HepG2 (cell line): ENCODE data around the gene SIN3A. TPM values are rescaled to one million over a fixed set of nuclear protein-coding genes. Genes with fewer than 3 reads are reported as not detected.

ENCODE experiments used
- ATAC-seq: fragments of 200-7000 bp; cut with Tn5 transposase; 3 replicates; pipeline ENCODE4 v1.9.1; 2020; ENCODE audit warnings: mild to moderate bottlenecking, moderate library complexity
- BruUV-seq: library from RNA; stranded (reverse); fragments of 400-500 nt; replicated peaks from 2 replicates; lab custom pipeline; 2021; lab: Mats Ljungman, UMichigan
- CTCF ChIA-PET: fragments of 300-600 bp; formaldehyde crosslinking; extraction: SDS; loops from one replicate; lab custom pipeline; 2021; ENCODE audit warnings: low total read pairs, inconsistent platforms, low intra/inter-chr PET ratio; lab: Yijun Ruan, JAX
- POLR2A ChIA-PET: fragments of 350-600 bp; sonication (Branson Sonifier 250); formaldehyde crosslinking; loops from one replicate; lab custom pipeline; 2020; ENCODE audit warnings: antibody characterized with exemption, inconsistent platforms; lab: Yijun Ruan, JAX
- DNase-seq: peaks from one replicate; pipeline ENCODE4 v3.0.0-alpha.2; 2015; ENCODE audit warnings: low spot score
- FAIRE-seq: peaks from 3 replicates; lab custom pipeline; 2011; peaks lifted over from hg19 to GRCh38; lab: Jason Lieb, UNC
- H2AFZ ChIP-seq: one replicate; pipeline ENCODE4 v1.6.1; 2011; ENCODE audit warnings: low read length, inconsistent platforms
- H3K27ac ChIP-seq: fragments of 300-600 bp; 3 replicates; pipeline ENCODE4 v1.8.0; 2011; ENCODE audit warnings: mixed run types, mild to moderate bottlenecking, mixed read lengths, low read length, inconsistent platforms; ENCODE audit not compliant: insufficient read depth; ENCODE audit errors: extremely low read length
- H3K27me3 ChIP-seq, 2 experiments: fragments of 200-600 bp in 1 of 2; 2 replicates in 1 of 2; 3 replicates in 1 of 2; pipeline versions ENCODE4 v1.6.0 to v1.8.0; 2011; ENCODE audit warnings: low read length in 2 of 2, mild to moderate bottlenecking in 2 of 2, moderate library complexity in 2 of 2, inconsistent platforms in 1 of 2; ENCODE audit not compliant: insufficient read depth in 2 of 2, control insufficient read depth in 1 of 2
- H3K36me3 ChIP-seq, 2 experiments: fragments of 200-600 bp in 1 of 2; replicated peaks in 1 of 2; 2 replicates in 1 of 2; 3 replicates in 1 of 2; pipeline versions ENCODE4 v1.5.1 to v1.8.0; 2011; ENCODE audit warnings: low read length in 2 of 2, inconsistent platforms in 1 of 2; ENCODE audit not compliant: insufficient read depth in 2 of 2, control insufficient read depth in 1 of 2
- H3K4me1 ChIP-seq: 2 replicates; pipeline ENCODE4 v1.5.1; 2012; ENCODE audit warnings: low read length, inconsistent platforms; ENCODE audit not compliant: insufficient read depth
- H3K4me2 ChIP-seq: 2 replicates; pipeline ENCODE4 v1.6.0; 2011; ENCODE audit warnings: low read depth, low read length, inconsistent platforms
- H3K4me3 ChIP-seq, 3 experiments: fragments of 200-600 bp in 1 of 3; sonication (generic), shearing (Covaris generic) in 1 of 3; replicated peaks in 1 of 3; 2 replicates each; pipeline ENCODE4 v1.5.1; 2011 to 2016; ENCODE audit warnings: low read length in 3 of 3, inconsistent platforms in 2 of 3, low read depth in 2 of 3, mild to moderate bottlenecking in 2 of 3, control low read depth in 1 of 3, mixed read lengths in 1 of 3; ENCODE audit not compliant: insufficient read depth in 1 of 3
- H3K79me2 ChIP-seq: one replicate; pipeline ENCODE4 v1.6.1; 2011; ENCODE audit warnings: low read length, inconsistent platforms; ENCODE audit not compliant: insufficient read depth
- H3K9ac ChIP-seq: 2 replicates; pipeline ENCODE4 v1.6.0; 2011; ENCODE audit warnings: mild to moderate bottlenecking, low read depth, low read length, inconsistent platforms; ENCODE audit not compliant: insufficient read depth
- H3K9me3 ChIP-seq: 2 replicates; pipeline ENCODE4 v1.5.1; 2012; ENCODE audit warnings: mild to moderate bottlenecking, low read length
- H4K20me1 ChIP-seq: 2 replicates; pipeline ENCODE4 v1.6.0; 2011; ENCODE audit warnings: inconsistent platforms, mild to moderate bottlenecking, low read length, moderate library complexity; ENCODE audit not compliant: insufficient read depth
- HNF1A ChIP-seq, 2 experiments: sonication (generic) in 1 of 2; formaldehyde crosslinking in 1 of 2; IDR thresholded peaks; 2 replicates each; pipeline versions ENCODE4 v1.4.0 to v1.6.1; 2016 to 2020; ENCODE audit warnings: borderline replicate concordance in 1 of 2, low read depth in 1 of 2, mild to moderate bottlenecking in 1 of 2, missing genetic modification reagents in 1 of 2
- IRF1 ChIP-seq: sonication (generic); formaldehyde crosslinking; IDR thresholded peaks from 2 replicates; pipeline ENCODE4 v1.4.0; 2020; ENCODE audit warnings: low read depth, mild to moderate bottlenecking, missing genetic modification reagents
- NCOA2 ChIP-seq: sonication (generic); formaldehyde crosslinking; IDR thresholded peaks from 2 replicates; pipeline ENCODE4 v1.8.0; 2022; ENCODE audit warnings: inconsistent platforms
- SALL2 ChIP-seq: sonication (generic); formaldehyde crosslinking; IDR thresholded peaks from 2 replicates; pipeline ENCODE4 v1.8.1; 2023; ENCODE audit warnings: mild to moderate bottlenecking, missing genetic modification reagents, inconsistent platforms
- ZNF382 ChIP-seq: sonication (generic); formaldehyde crosslinking; IDR thresholded peaks from 2 replicates; pipeline ENCODE4 v1.5.0; 2020; ENCODE audit warnings: missing genetic modification reagents, mild to moderate bottlenecking, borderline replicate concordance
- ZSCAN29 ChIP-seq: sonication (generic); formaldehyde crosslinking; conservative IDR thresholded peaks from 2 replicates; pipeline ENCODE4 v1.4.0; 2020; ENCODE audit warnings: mild to moderate bottlenecking, missing genetic modification reagents
- WGBS: methylation state at CpG from one replicate; pipeline ENCODE4 v1.1.6; 2017; ENCODE audit warnings: low lambda C conversion rate; 5-methylcytosine and 5-hydroxymethylcytosine counted together
- in situ Hi-C: cut with HindIII; loops from 2 replicates; pipeline ENCODE4 v1.10.0; 2017; ENCODE audit warnings: low pct_unique_long_range_greater_than_20kb; ENCODE audit not compliant: extremely low pct_ligation_motif_present
- intact Hi-C: fragments of 100-400 bp; cut with micrococcal nuclease; formaldehyde crosslinking; loops from one replicate; pipeline ENCODE4 v1.10.0; 2022; ENCODE audit not compliant: unreplicated experiment
- polyA plus RNA-seq, 8 experiments: library from polyadenylated mRNA; depleted of rRNA in 3 of 8; stranded (reverse) in 7 of 8; unstranded in 1 of 8; fragments of >200 nt; fragmentation: Illumina TruSeq in 4 of 8; extraction: Trizol in 4 of 8; gene quantifications; 2 replicates each; pipeline versions ENCODE4 v1.2.1 to v1.2.3, GENCODE V29; 2011 to 2016; ENCODE audit warnings: low read depth in 4 of 8, missing spikeins in 1 of 8, mixed read lengths in 1 of 8; ENCODE audit not compliant: insufficient read depth in 1 of 8
- total RNA-seq, 5 experiments: library from RNA; depleted of rRNA; stranded (reverse); fragments of >200 nt; fragmentation: Illumina TruSeq; extraction: Trizol; gene quantifications; 2 replicates each; pipeline ENCODE4 v1.2.3, GENCODE V29; 2016; ENCODE audit warnings: low read depth in 1 of 5

Gene SIN3A
- total and polyA plus RNA-seq, 2 of the 13 experiments (the other 11 are each of a cell fraction or from before 2014, with no cell fraction given), result 16.1 to 28.1 TPM

GRCh38 chr15:75493732-75494131, 42.2 kb upstream of the SIN3A start:
- Histone ChIP-seq H3K9ac (no peak overlapping the region), H3K79me2 (no peaks in the 10 kb centered on the region), H3K4me2 (no peak overlapping the region), H3K9me3 (no peaks in the 10 kb centered on the region), H3K27me3 (no peaks in the 10 kb centered on the region), H4K20me1 (no peaks in the 10 kb centered on the region), H3K36me3 (peaks cover 4 to 9% of the 10 kb centered on the region in 2 experiments; a peak in 2 of 5 replicates), H3K27ac (no peak overlapping the region), H3K4me1 (peaks cover 7% of the 10 kb centered on the region), H3K4me3 (no peak overlapping the region), H2AFZ (no peak overlapping the region)
- ATAC-seq (no peak), FAIRE-seq (no peak), DNase-seq (no peak)
- POLR2A ChIA-PET, result no interaction called here
- in situ Hi-C loops, result no loop called here
- 87% methylated on average over 4 of the region's 4 CpGs for WGBS
- TF ChIP-seq NCOA2, result no peak
- no peak for TF ChIP-seq IRF1
- TF ChIP-seq HNF1A (IDR thresholded peaks at IDR 0.05; ENCODE audit: low read depth), result no peak
- no peak for TF ChIP-seq HNF1A (CRISPR knock-in tag; IDR thresholded peaks at IDR 0.05; ENCODE audit: borderline replicate concordance)
- TF ChIP-seq SALL2 (CRISPR knock-in tag), result no peak
- no peak for TF ChIP-seq ZNF382 (CRISPR knock-in tag)
- no peak for TF ChIP-seq ZSCAN29 (CRISPR knock-in tag)
- intact Hi-C loops, result no loop called here
- CTCF ChIA-PET, result no interaction called here
- BruUV-seq, result no TSS peak
